HG03432 (cell line): ENCODE data around the gene PHTF1.

Experiments
- ATAC-seq: cut with Tn5 transposase; IDR thresholded peaks from one replicate; pipeline ENCODE4 v1.9.1; 2021; ENCODE audit warnings: mild to moderate bottlenecking, moderate library complexity; ENCODE audit not compliant: unreplicated experiment

PHTF1 gene

GRCh38 chr1:113779542-113779941 is 20.3 kb upstream of the PHTF1 start:
- no peak for ATAC-seq

- no peak for ATAC-seq
These were observed 18.3 kb upstream of the PHTF1 start for GRCh38 chr1:113777561-113777960.

DNA sequence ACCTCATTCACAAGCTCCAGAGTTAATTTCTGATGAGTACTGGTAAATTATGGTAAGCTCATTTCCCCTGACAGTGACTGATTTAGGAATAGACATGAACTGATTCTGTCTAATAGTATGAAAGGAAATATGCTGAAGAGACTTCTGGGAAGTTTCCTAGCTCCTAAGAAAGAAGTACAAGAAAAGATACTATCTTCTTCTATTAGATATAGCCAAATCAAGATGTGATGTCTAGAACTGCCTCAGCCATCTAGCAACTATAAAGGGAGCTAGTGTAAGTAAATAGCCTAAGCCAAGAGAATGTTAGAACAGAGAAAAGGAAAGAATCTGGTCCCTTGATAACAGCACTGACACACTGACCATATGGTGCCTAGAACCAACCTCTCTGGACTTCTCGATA is 10.7 kb upstream of the PHTF1 start:
- ATAC-seq: no peak

GRCh38 chr1:113769601-113769970 is 10.3 kb upstream of the PHTF1 start:
- no peak for ATAC-seq

- ATAC-seq: no peak
These were observed 9.8 kb upstream of the PHTF1 start for GRCh38 chr1:113768916-113769600.

DNA sequence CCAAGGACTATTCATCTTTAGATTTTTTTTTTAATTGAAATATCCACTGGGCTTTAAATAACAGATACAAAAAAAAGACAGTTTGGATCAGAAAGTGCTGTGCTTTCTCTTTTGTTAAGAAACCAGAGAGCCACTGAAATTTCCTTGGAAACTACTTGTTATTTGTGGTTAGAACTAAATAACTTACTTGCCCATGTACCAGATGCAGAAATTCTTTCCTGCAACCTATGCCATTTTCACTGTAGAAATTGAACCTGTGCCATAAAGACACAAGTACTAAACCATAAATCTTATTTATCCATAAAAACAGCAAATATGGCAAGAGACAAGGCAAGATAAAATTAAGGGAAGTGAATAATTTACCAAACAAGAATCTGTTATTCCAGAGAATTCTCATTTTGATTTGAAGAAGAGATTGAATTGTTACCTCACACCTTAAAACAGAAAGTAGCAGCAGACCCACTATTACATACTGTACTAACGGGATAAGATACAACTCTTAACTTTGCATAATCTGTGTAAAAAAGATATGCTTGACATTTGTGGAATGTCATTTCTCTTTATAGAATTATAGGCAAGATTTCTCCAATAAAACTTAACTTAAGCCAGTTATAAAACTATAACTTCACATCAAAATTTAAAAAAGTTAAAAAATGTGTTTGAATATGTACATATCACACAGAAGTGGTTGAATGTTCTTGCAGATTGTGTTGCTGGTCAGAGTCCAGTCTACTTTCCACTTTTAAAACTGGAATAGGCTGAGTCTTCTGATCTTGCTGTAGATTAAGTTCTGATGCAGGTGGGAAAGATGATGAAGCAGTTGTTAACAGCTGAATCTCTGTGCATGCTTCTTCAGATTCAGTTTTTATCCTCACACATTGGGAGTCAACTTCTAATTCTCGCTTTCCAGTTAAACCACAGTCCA is 6.3 kb upstream of the PHTF1 start:
- no peak for ATAC-seq

- ATAC-seq: no peak
These were observed 4.4 kb upstream of the PHTF1 start for GRCh38 chr1:113763661-113764060.

GRCh38 chr1:113761937-113762336 is 2.7 kb upstream of the PHTF1 start:
- no peak for ATAC-seq

GRCh38 chr1:113760102-113761080 is 1.1 kb upstream of the PHTF1 start:
- ATAC-seq: no peak

- ATAC-seq: peak; percentile 72
These were observed 504 bp downstream of the PHTF1 start for GRCh38 chr1:113758631-113759332.

DNA sequence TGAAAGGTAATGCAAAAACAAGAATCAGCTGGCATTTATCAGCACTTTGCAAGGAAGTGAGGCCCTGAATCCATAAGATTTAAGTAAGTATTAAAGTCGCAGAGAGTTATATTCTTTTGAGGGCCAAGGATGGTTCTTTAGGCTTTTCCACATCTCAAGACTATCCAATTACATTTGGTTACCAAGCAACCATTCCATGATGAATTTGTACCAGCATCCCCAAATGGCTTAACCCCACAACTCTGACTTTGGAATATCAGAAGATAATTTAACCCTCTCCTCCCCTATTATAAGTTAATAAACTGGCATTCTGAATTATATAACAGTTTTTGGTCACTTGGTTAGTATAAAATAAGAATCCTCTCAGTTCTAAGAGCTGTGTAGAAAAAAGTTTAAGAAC is 2.8 kb downstream of the PHTF1 start:
- no peak for ATAC-seq

DNA sequence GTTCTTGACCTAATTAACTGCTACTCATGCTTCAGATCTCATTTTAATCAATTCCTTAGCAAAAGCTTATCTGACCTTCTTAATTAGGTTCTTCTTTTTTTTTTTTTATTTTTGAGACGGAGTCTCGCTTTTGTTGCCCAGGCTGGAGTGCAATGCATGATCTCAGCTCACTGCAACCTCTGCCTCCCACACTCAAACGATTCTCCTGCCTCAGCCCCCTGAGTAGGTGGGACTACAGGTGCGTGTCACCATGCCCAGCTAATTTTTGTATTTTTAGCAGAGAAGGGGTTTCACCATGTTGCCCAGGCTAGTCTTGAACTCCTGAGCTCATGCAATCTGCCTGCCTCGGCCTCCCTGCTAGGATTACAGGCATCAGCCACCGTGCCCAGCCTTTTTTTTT is 6.0 kb downstream of the PHTF1 start:
- ATAC-seq: peak; percentile 39

GRCh38 chr1:113751516-113751915 is 7.8 kb downstream of the PHTF1 start:
- ATAC-seq: no peak

DNA sequence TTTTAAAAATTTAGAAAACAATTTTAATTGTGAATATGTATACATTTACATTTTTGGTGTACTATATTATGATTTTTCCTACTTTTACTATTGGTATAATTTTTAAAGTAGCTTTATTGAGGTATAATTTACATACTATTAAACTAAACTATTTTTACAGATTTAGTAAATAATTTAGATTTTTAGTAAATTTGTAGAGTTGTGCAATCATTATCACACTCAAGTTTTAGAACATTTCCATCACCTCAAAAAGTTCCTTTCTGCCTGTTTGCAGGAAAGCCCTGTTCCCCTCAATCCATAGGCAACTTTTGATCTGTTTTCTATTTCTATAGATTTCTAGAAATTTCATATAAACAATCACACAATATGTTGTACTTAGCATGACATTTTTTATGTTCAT is 8.2 kb downstream of the PHTF1 start:
- no peak for ATAC-seq

DNA sequence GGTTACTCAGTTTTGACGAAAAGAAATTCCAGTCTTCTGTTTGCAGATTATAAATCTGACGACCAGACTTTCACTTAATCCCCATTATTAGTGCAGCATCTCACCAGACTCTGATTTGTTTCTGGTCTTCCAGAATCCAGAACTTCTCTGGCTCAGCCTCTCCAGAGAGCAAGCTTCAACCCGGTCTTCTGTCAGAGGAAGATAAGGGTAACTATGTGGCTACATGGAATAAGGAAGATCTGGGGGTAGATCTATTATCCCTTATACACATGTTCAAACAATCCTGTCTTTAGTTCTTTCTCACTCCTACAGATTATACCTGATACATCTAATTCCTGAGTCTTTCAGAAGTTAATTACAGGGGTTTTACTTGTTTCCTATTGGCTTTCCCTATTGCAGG is 9.9 kb downstream of the PHTF1 start:
- no peak for ATAC-seq

GRCh38 chr1:113747376-113747775 is 11.9 kb downstream of the PHTF1 start:
- ATAC-seq: no peak

- ATAC-seq: no peak
These were observed 13.9 kb downstream of the PHTF1 start for GRCh38 chr1:113745425-113745824.

DNA sequence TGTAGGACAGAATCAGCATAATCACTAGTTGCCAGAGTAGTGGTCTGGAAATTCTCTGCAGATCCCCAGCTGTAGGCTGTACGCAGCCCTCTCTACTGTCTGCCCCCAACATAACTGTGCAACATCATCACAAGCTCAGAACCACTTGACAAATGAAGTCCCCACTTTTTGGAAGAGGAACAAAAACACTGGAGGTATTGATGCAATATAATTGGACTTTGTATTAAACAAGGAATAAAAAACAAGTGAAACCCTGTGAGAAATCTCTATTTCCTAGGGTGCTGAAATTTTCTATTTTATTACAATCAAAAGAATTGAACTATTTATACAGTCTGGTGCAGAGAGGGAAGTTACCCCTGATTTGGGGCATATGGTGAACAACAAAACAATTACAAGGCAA is 15.2 kb downstream of the PHTF1 start:
- no peak for ATAC-seq

- ATAC-seq: peak; percentile 67
These were observed 16.8 kb downstream of the PHTF1 start for GRCh38 chr1:113742515-113742914.

DNA sequence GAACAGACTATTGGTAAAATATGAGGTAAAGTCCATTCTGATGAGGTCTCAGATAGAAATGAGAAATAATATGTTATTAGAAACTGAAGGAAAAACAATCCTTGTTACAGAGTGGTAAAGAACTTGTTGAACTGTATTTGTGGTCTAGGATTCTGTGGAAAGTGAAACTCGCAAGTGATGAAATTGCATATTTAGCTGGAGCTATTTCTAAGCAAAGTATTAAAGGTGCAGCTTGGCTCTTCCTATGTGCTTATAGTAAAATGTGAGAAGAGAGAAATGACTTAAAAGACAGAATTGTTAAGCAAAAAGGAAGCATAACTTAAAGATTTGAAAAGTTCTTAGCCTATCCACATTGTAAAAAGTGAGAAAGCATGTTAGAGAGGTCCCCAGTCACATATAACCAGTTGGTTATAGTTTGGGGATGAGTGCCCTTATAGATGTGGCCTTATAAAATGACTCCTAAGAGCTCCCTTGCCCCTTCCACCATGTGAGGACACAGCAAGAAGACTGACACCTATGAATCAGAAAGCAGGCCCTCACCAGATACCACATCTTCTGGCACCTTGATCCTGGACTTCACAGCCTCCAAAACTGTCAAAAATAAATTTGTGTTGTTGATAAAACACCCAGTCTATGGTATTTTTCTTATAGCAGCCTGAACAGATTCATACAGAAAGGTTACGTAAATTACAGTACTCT is 24.8 kb downstream of the PHTF1 start:
- ATAC-seq: no peak
